NCI-H1092 treated with DMSO at 0.1 percent for 48 hours (cell line): ENCODE data around the gene ATP5PD.
"Not testable (repeated sequence)": the region's sequence is repeated elsewhere in the genome, so short reads cannot be mapped to it uniquely, and the experiment has no call there.

Source experiments
- DNase-seq: peaks from one replicate; lab custom pipeline; 2025; lab: John Stamatoyannopoulos, UW

Gene ATP5PD

DNA sequence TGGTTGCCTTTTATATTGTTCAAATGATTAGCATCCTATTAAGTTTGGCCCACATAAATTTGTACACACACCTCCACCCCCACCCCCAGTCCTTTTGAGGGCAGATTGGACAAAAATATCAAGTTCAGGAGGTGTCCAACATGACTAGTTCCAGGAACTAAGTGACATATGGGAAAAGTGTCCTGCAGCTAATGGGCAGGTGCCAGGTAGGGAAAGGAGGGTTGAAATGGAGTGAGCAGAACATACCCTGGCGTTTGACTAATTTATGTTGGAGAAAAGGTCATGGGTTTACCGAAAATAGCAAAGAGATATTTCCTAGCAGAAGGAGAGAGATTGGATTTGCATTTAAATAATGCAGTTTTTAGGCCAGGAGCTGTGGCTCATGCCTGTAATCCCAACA is 5.2 kb upstream of the ATP5PD start:
- no peak for DNase-seq

DNA sequence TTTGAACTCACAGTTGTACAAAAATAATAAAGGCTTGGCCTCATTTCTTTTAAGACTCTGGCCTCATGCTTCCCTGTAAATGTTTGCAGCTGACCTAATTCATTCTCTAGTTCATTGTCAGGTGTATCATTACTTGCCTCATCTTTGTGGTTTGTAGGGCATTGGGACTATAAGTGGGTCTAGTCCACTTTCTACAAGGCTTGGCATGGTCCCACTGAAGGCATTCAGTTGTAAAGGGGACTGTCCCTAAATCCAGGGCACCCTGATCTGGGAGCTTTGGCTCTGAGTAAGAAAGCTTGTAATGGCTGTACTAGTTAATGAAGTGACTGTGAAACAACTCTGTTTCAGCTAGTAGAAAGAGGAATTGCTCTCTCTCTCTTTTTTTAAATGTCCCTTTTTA is 2.9 kb upstream of the ATP5PD start:
- no peak for DNase-seq

DNA sequence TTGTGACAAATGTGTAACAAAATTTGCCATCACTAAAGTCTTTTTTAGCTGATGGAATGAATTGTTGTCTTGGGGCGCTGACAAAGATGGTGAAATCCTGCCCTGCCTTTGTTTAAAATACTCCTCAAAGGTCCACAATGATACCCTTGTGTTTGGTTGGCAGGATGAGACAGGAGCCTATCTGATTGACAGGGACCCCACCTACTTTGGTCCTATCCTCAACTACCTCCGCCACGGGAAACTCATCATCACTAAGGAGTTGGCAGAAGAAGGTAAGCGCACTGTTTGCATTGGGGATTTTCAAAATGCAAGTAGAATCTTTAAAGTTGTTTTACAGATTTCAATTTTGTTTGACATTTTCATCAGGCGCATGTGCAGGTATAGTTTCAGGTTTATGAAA is 2.3 kb upstream of the ATP5PD start:
- no peak for DNase-seq

DNA sequence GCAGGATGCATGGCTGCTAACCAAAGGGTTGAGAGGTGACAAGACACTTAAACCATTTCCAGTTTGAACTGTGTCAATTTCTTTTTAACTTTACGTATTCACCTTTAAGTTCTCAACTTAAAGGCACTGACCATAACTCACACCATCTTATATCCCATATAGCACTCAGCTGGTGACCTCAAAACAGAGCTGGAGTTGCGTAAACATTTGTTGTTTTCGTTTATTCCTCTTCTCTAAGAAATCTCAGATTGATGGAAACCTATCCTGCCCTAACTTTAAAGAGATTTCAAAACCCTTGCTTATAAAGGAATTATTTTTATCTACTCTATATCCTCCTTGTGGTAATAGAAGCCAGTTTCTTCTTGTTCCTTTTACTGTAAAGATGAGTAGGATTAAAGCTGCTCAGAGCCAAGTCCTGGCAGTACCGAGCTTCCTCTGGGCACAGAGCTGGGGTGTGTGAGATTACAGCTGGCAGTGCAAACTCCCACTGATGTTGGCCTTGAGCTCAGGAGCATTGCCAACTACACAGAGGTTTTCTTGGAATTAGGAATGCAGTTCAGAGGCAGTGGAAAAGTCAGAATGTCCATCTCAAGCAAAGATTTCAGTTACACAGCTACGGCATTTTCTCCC is 1.6 kb upstream of the ATP5PD start:
- no peak for DNase-seq

DNA sequence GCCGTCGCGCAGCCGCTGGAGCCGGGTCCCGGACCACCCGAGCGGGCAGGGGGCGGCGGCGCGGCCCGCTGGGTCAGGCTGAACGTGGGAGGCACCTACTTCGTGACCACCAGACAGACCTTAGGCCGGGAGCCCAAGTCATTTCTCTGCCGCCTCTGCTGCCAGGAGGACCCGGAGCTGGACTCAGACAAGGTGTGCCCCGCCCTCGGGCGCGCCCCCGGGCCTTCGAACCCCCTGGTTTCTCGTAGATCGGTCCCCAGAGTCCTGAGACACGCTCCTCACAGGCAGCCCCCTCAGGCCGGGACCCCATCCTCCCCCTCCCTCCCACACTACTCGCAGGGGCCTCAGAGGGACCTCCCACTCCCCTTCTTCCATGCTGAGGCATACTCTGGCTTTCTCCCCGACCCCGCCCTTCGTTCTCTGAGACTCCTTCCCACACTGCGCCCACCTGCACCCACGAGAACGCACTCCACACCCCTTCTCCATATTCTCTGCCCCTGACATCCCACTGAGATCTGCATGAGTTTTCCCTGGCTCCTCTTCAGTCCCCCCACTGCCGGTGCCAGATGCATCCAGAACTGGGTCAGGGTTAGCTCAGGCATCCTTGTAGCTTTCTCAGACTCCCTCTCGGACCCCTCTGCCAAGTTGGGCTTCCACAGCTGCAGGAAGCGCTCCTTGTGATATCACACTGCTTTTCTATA is 779 bp upstream of the ATP5PD start:
- no peak for DNase-seq

DNA sequence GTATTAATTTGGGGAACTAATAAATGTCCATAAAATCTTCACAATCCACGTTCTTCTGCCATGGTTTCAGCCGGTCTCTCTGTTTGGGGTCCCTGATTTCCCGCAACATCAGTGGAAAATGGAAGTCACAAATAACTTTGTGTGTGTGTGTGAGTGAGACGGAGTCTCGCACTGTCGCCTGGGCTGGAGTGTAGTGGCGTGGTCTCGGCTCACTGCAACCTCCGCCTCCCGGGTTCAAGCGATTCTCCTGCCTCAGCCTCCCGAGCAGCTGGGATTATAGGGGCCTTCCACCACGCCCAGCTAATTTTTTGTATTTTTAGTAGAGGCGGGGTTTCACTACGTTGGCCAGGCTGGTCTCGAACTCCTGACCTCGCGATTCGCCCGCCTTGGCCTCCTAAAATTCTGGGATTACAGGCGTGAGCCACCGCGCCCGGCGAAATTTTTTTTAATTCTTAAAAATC is 793 bp downstream of the ATP5PD start:
- not testable (repeated sequence) for DNase-seq

DNA sequence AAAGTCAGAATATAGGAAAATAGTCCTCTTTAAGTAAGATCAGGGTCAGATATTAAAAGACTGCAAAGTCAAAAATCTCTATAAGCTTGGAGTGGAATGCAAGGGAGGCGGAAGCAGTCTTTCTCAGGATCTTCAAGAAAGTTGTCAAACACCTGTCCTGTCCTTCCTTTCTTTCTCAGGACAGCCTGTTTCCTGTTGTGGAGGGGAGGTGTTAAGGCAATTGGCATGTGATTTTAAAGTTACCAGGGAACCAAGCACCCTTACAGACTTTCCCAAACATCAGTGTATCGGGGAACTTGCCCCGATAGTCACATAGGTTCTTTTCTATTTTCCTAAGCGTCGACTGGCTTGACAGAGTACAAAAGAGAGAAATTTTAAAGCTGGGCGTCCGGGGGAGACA is 2.1 kb downstream of the ATP5PD start:
- DNase-seq: no peak

DNA sequence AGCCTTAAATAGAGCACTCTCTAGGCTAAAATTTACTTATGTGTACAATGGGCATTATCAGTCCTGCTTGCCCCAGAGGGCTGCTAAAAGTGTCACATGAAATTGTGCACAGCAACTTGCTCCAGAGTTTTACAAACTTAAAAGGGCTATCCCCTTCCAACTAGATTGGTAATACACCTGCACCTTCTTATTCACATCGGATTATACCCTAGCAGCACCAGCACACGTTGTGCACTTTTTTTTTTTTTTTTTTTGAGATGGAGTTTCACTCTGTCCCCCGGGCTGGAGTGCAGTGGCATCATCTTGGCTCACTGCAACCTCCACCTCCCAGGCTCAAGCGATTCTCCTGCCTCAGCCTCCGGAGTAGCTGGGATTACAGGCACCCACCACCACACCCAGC is 3.0 kb downstream of the ATP5PD start:
- not testable (repeated sequence) for DNase-seq

DNA sequence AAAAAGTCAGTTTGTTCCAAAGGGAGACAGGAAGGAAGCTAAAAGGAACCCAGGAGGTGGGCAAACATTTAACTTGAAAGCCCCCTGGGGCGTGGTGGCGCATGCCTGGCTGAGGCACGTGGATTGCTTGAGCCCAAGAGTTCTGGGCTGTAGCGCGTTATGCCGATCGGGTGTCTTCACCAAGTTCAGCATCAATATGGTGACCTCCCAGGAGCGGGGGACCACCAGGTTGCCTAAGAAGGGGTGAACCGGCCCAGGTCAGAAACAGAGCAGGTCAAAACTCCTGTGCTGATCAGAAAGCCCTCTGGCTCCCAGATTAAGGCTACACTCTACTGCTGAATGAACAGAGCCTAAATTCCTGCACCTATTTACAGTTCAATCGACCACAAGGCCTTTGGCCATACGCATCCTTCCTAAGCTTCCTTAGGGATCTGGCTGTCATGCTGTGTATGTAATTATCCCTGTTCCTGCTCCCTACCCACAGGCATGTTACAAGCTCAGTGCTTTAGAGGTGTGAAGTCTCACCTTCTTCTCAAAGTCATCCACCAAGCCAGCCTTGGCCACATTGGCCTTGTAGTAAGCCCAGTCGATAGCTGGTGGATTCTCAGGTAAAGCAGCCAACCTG is 5.0 kb downstream of the ATP5PD start:
- DNase-seq: no peak

DNA sequence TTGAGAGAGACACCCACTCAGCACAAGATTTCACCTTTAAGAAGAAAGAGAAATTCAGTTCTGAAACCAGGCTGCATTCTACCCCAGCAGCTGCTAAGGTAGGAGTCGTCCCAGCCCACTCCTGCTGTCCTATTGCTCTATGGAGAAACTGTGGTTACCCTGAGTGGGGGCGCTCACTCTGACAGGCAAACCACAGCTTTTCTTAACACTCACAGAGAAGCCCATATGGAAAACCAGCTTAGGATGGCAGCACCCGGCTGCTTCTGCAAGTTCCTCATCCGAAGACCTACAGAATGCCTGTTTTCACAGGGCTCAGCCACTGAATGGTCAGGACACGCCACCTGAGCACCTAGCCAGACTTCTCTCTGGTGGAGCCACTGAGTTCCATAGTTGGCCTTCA is 7.5 kb downstream of the ATP5PD start:
- no peak for DNase-seq

DNA sequence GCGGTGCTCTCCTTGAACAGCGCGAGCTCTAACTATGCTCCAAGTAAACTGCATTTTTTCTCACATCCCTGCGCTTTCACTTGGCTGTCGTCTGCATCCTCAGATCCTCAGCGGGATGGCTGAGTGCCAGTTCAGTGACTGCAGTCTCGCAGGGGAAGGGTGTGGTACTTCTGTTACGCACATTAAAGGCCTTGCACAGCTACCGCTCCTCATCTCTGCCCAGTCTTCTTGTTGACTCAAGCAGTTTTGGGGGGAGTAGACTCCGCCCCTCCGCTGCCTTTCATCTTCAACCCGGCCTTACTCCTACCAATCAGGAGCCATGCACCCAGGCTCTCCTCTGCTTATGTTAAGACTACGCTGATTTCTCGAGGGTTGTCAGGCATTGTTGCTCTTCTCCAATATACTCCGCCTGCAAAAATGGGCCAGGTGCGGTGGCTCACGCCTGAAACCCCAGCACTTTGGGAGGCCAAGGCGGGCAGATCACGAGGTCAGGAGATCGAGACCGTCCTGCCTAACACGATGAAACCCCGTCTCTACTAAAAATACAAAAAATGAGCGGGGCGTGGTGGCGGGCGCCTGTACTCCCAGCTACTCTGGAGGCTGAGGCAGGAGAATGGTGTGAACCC is 10.0 kb downstream of the ATP5PD start:
- no peak for DNase-seq

DNA sequence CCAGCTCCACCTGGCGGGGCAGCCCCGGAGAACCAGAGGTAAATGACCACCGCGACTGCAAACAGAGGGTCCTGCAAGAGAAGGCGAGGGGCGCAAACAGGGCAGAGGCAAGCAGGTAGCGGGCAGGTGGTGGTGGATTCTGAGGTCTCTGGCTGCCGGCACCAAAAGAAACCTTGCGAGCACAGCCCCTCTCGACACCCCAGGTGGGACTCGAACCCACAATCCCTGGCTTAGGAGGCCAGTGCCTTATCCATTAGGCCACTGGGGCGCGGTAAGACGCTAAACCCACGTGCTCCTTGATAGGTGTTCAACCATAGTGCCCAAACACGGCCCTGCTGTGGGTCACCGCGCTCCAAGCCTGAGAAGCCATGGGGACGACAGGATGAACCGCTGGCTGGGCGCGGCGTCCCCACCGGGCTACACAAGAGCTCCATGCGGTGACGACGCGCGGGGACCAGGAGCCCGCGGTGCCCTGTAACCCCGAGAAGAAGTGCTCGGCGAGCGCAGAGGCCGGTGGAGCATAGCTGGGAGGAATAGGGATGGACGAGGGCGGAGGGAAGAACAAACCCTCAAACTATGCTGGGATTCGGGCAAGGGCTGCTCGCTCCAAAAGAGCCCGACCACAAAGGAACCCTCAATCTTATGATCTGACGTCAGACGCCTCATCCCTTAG is 12.4 kb downstream of the ATP5PD start:
- peak; percentile 92 for DNase-seq

DNA sequence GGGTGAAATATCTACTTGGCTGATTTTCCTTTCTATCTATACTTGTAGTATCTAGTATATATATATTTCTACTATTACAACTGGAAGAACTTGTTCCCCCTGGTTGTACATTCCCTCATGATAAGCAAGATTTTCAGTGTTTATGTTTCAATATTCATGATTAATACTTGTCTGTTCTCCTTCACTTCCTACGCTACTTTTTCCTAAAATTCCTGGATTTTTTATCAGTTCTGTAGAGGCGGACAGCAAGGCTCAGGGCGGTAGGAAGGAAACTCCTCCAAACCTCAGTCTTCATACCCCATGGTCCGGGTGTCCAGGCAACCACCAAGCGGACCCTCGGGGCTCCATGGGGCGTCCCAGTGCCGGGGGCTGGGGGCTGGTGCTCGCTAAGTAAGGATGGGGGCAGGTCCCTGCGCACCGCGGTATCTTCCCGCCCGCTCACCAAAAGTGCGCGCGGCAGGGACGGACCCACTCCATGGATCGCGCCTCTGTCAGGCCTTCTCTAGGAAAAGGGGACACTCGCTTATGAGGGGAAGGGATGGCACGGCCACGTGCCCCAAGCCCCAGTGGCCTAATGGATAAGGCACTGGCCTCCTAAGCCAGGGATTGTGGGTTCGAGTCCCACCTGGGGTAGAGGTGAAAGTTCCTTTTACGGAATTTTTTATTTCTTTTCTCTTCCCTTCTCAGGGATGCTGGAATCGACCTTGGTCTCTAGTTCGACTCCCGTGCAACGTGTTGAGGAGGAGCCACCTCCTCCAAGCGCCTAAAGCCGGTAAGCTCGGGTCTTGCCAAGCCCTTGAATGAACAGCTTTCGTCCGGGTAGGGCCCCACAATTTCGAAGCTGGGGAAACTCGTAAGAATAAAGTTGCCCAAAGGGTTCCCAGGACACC is 13.2 kb downstream of the ATP5PD start:
- peak; percentile 89 for DNase-seq

DNA sequence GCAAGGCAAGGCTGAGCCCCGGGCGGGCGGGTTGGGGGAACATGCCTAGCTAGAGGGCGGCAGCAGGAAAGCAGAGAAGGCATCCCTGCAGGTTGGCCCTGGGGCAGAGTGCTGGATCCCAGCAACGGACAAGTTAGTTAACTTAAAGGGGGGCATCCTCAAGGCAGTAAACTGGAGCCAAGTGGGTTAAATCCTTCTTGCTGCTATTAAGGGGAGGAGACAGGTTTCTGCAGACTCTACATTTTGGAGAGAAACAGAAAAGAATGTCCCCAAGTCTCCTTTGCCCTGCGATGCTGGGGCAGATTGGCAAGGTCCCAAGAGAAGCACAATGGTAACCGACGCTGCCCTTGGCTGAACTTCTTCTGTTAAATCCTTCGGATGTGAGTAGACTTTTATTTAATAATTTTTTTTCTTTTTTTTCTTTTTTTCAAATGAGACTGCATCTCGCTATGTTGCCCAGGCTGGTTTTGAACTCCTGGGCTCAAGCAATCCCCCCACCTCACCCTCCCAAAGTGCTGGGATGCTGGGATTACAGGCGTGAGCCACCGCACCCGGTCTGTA is 14.0 kb downstream of the ATP5PD start:
- DNase-seq: peak; percentile 53

DNA sequence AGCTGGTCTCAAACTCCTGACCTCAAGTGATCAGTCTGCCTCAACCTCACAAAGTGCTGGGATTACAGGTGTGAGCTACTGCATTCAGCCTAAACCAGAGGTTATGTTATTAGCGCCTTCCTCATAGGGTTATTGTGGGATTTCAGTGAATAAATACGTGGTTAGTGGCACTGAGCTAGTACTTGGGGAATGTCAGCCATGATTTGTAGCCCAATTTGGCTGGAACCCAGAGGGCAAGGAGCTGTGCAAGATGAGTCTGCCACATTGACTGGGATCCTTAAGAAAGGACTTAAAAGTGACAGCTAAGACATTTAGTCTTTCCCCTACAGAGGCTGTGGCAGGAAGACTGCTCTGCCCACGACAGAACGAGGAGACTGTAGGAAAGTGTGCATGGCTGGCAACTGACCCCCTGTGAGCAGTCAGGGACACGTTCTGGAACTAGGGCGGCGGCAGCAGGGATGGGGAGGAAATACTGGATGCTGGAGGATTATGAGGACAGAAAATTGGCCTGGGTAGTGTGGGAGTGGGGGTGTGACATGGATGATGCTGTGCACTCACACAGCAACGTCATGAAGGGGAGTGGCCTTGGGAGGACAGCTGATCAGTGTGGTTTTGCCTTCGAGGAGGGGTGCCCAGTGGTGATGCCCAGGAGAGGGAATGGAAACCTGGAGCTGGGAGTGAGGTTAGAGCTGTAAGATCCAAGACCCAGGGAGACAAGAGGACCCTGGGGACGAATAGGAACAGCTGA is 14.6 kb downstream of the ATP5PD start:
- peak; percentile 61 for DNase-seq

DNA sequence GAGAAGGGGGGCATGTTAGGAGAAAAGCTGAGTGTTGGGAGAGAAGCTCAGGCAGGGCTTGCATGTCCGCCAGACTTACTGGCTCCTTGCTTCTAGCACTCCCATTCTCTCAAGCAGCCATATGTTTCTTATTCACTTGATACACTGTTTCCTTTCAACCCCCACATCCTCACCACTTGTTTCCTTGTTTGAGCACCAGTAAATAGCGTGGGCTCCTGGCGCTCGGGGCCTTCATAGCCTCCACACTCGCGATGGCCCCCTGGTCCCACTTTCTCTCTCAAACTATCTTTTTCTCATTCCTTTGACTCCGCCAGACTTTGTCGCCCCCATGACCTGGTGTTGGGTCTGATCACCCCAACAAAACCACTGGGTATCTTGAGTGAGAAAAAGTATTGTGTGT is 16.6 kb downstream of the ATP5PD start:
- DNase-seq: no peak

DNA sequence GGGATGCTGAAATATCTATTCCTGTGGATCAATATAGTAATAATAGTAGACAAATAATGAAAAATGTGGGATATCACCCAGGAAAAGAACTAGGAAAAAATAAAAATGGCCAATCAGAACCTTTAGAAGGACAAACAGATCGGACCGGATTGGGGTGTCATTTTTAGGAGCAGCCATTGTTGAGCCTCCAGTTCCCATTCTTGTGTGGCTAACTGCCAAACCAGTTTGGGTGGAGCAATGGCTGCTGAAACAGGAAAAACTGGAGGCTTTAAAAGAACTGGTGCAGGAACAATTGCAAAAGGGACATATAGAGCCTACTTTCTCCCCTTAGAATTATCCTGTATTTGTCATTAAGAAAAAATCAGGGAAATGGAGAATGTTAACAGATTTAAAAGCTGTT is 20.1 kb downstream of the ATP5PD start:
- DNase-seq: not testable (repeated sequence)

DNA sequence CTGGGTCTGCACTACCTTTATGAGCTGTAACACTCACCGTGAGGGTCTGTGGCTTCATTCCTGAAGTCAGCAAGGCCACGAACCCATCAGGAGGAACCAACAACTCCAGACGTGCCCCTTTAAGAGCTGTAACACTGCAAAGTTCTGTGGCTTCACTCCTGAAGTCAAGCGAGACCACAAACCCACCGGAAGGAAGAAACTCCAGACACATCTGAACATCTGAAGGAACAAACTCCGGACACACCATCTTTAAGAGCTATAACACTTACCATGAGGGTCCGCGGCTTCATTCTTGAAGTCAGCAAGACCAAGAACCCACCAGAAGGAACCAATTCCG is 21.4 kb downstream of the ATP5PD start:
- DNase-seq: not testable (repeated sequence)

DNA sequence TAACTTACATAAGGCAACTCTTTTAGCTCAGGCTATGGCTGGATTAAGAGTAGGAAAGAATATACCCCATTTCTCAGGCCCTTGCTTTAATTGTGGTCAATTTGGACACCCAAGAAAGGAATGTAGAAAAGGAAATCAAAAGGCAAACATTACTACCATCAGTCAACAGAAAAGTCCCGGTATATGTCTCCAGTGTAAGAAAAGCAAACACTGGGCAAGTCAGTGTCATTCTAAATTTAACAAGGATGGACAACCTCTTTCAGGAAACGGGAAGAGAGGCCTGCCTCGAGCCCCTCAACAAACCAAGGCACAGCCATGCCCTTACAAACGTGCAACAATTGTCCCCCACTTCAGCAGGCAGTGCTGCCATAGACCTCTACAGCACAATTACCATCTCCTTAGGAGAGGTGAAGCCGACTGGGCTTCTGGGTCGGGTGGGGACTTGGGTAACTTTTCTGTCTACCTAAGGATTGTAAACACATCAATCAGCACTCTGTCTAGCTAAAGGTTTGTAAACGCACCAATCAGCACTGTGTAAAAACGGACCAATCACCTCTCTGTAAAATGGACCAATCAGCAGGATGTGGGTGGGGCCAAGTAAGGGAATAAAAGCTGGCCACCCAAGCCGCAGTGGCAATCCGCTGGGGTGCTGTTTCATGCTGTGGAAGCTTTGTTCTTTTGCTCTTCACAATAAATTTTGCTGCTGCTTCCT is 21.9 kb downstream of the ATP5PD start:
- DNase-seq: no peak
